HEK293T (cell line): ENCODE results near the gene SHD.
"Not testable (repeated sequence)": the region's sequence is repeated elsewhere in the genome, so short reads cannot be mapped to it uniquely, and the experiment has no call there.

Experiments used
- CTCF ChIA-PET: fragments of 350-600 bp; formaldehyde crosslinking; extraction: SDS; loops from one replicate; lab custom pipeline; 2021; ENCODE audit warnings: antibody characterized with exemption, inconsistent platforms; lab: Yijun Ruan, JAX
- POLR2A ChIA-PET: fragments of 350-600 bp; formaldehyde crosslinking; extraction: SDS; loops from one replicate; lab custom pipeline; 2020; ENCODE audit warnings: antibody characterized with exemption, inconsistent platforms; lab: Yijun Ruan, JAX
- DNase-seq: peaks from one replicate; pipeline ENCODE4 v3.0.0; 2012; ENCODE audit warnings: mixed read lengths; ENCODE audit errors: extremely low spot score
- ARNT ChIP-seq: fragments of 450-650 bp; IDR thresholded peaks from 2 replicates; pipeline ENCODE4 v1.6.1; 2017; ENCODE audit warnings: mild to moderate bottlenecking
- BHLHE40 ChIP-seq: fragments of 450-650 bp; IDR thresholded peaks from 2 replicates; pipeline ENCODE4 v1.6.1; 2016; ENCODE audit warnings: mild to moderate bottlenecking, moderate library complexity, borderline replicate concordance
- CTBP1 ChIP-seq: fragments of 450-650 bp; IDR thresholded peaks from 2 replicates; pipeline ENCODE4 v1.6.1; 2016; ENCODE audit warnings: borderline replicate concordance
- ELF4 ChIP-seq: fragments of 450-650 bp; IDR thresholded peaks from 2 replicates; pipeline ENCODE4 v1.6.1; 2017; ENCODE audit warnings: antibody characterized with exemption
- FOXA1 ChIP-seq: fragments of 450-650 bp; IDR thresholded peaks from 2 replicates; pipeline ENCODE4 v1.6.1; 2016; ENCODE audit warnings: mild to moderate bottlenecking
- FOXK2 ChIP-seq: fragments of 450-650 bp; IDR thresholded peaks from 2 replicates; pipeline ENCODE4 v1.6.1; 2016; ENCODE audit warnings: mild to moderate bottlenecking
- FOXM1 ChIP-seq: fragments of 450-650 bp; IDR thresholded peaks from 2 replicates; pipeline ENCODE4 v1.6.1; 2017; ENCODE audit warnings: mild to moderate bottlenecking, borderline replicate concordance
- HDGF ChIP-seq: fragments of 450-650 bp; IDR thresholded peaks from 2 replicates; pipeline ENCODE4 v1.6.1; 2017; ENCODE audit warnings: antibody characterized with exemption, borderline replicate concordance
- L3MBTL2 ChIP-seq: fragments of 450-650 bp; conservative IDR thresholded peaks from 2 replicates; pipeline ENCODE4 v1.6.1; 2016; ENCODE audit warnings: mild to moderate bottlenecking
- LEF1 ChIP-seq: fragments of 450-650 bp; IDR thresholded peaks from 2 replicates; pipeline ENCODE4 v1.6.1; 2017; ENCODE audit warnings: mild to moderate bottlenecking, borderline replicate concordance
- NFRKB ChIP-seq: fragments of 450-650 bp; IDR thresholded peaks from 2 replicates; pipeline ENCODE4 v1.6.1; 2016; ENCODE audit warnings: mild to moderate bottlenecking, moderate library complexity
- PKNOX1 ChIP-seq: fragments of 450-650 bp; IDR thresholded peaks from 2 replicates; pipeline ENCODE4 v1.6.1; 2016
- SP1 ChIP-seq: fragments of 450-650 bp; IDR thresholded peaks from 2 replicates; pipeline ENCODE4 v1.6.1; 2017
- SUZ12 ChIP-seq: fragments of 450-650 bp; IDR thresholded peaks from 2 replicates; pipeline ENCODE4 v1.6.1; 2016; ENCODE audit warnings: mild to moderate bottlenecking
- TARDBP ChIP-seq: fragments of 450-650 bp; IDR thresholded peaks from 2 replicates; pipeline ENCODE4 v1.6.1; 2016
- ZNF384 ChIP-seq: fragments of 450-650 bp; IDR thresholded peaks from 2 replicates; pipeline ENCODE4 v1.6.1; 2016

SHD gene

GRCh38 chr19:4272894-4273293 is 6.2 kb upstream of the SHD start:
- ChIA-PET CTCF (no interaction called here), POLR2A (interaction anchor here (1.3 to 1.4 kb wide), 2 partner anchors 26 to 70 kb away, joined by 3 to 4 read pairs; partner anchors contain the start of genes MPND and YJU2)
- no peak for TF ChIP-seq ZNF384
- no peak for TF ChIP-seq FOXK2
- TF ChIP-seq FOXA1: no peak
- TF ChIP-seq SP1: no peak
- no peak for TF ChIP-seq PKNOX1
- no peak for TF ChIP-seq NFRKB
- DNase-seq: no peak

GRCh38 chr19:4274321-4274686 is 4.8 kb upstream of the SHD start:
- CTCF ChIA-PET, DNase-seq: not testable (repeated sequence)
- POLR2A ChIA-PET: interaction anchor here (1.4 kb wide), 1 partner anchor 27 kb away, joined by 3 read pairs; the partner anchor contains the start of gene YJU2

- ChIA-PET CTCF (interaction anchor here (0.6 to 3.3 kb wide), 5 partner anchors 10 to 75 kb away, joined by 3 to 11 read pairs (median 4); no protein-coding TSS in a partner anchor), POLR2A (interaction anchor here (0.7 to 2.2 kb wide), 2 partner anchors 10 to 66 kb away, joined by 4 to 13 read pairs; partner anchors contain the start of gene MPND)
- TF ChIP-seq ELF4: no peak
- TF ChIP-seq ZNF384: no peak
- no peak for TF ChIP-seq PKNOX1
- no peak for TF ChIP-seq NFRKB
- no peak for TF ChIP-seq HDGF
- no peak for TF ChIP-seq L3MBTL2
- no peak for TF ChIP-seq LEF1
- no peak for TF ChIP-seq CTBP1
- TF ChIP-seq FOXA1: no peak
- no peak for TF ChIP-seq SUZ12
- no peak for TF ChIP-seq ARNT
- no peak for DNase-seq
These were observed 1.8 kb upstream of the SHD start for GRCh38 chr19:4277191-4277696.

GRCh38 chr19:4278010-4278409 is 1.1 kb upstream of the SHD start:
- POLR2A ChIA-PET: interaction anchor here (2.2 kb wide), 1 partner anchor 66 kb away, joined by 13 read pairs; the partner anchor contains the start of gene MPND
- CTCF ChIA-PET: interaction anchor here (0.6 to 3.3 kb wide), 4 partner anchors 9 to 74 kb away, joined by 3 to 11 read pairs (median 4); no protein-coding TSS in a partner anchor
- no peak for DNase-seq
- TF ChIP-seq FOXA1 (no peak), FOXK2 (no peak), ELF4 (no peak), SUZ12 (no peak), TARDBP (no peak), PKNOX1 (no peak), NFRKB (no peak), L3MBTL2 (no peak), ZNF384 (no peak), SP1 (no peak), LEF1 (no peak), HDGF (no peak), FOXM1 (no peak), CTBP1 (no peak), ARNT (no peak), BHLHE40 (no peak)

- POLR2A ChIA-PET: no interaction called here
- no peak for TF ChIP-seq FOXA1
- no peak for TF ChIP-seq ZNF384
- TF ChIP-seq ARNT: no peak
- TF ChIP-seq NFRKB: no peak
- no peak for TF ChIP-seq ELF4
- TF ChIP-seq FOXK2: no peak
- TF ChIP-seq L3MBTL2: no peak
- TF ChIP-seq HDGF: no peak
- no peak for TF ChIP-seq TARDBP
- TF ChIP-seq FOXM1: no peak
- TF ChIP-seq BHLHE40: no peak
- no peak for DNase-seq
- CTCF ChIA-PET: interaction anchor here (1.1 kb wide), 1 partner anchor 12 kb away, joined by 3 read pairs; no protein-coding TSS in a partner anchor
These were observed 132 bp downstream of the SHD start for GRCh38 chr19:4279267-4279529.

GRCh38 chr19:4279530-4280422 is 710 bp downstream of the SHD start:
- ChIA-PET POLR2A (interaction anchor here (1.4 kb wide), 1 partner anchor 63 kb away, joined by 4 read pairs; no protein-coding TSS in a partner anchor), CTCF (interaction anchor here (1.1 kb wide), 1 partner anchor 13 kb away, joined by 3 read pairs; no protein-coding TSS in a partner anchor)
- no peak for DNase-seq
- no peak for TF ChIP-seq NFRKB
